Nephron (organoid): ENCODE data around the gene BANF2.

Experiments used
- H3K27ac Mint-ChIP-seq, 3 experiments: 2 replicates each; pipeline ENCODE4 v1.8.0; 2020; ENCODE audit warnings: mixed read lengths in 3 of 3, mild to moderate bottlenecking in 2 of 3, moderate library complexity in 1 of 3
- H3K27me3 Mint-ChIP-seq: 2 replicates; pipeline ENCODE4 v1.8.0; 2021; ENCODE audit warnings: low read depth, mild to moderate bottlenecking, moderate library complexity, mixed read lengths
- H3K36me3 Mint-ChIP-seq: 2 replicates; pipeline ENCODE4 v1.8.0; 2020; ENCODE audit warnings: low read depth, mixed read lengths
- H3K4me1 Mint-ChIP-seq: 2 replicates; pipeline ENCODE4 v1.8.0; 2020; ENCODE audit warnings: mixed read lengths
- H3K4me3 Mint-ChIP-seq, 3 experiments: 2 replicates each; pipeline ENCODE4 v1.8.0; 2020; ENCODE audit warnings: mild to moderate bottlenecking in 3 of 3, mixed read lengths in 3 of 3, moderate library complexity in 2 of 3
- H3K9me3 Mint-ChIP-seq: 2 replicates; pipeline ENCODE4 v1.8.0; 2020; ENCODE audit warnings: mixed read lengths
- CTCF ChIP-seq, 3 experiments: fragments of 200-600 bp; sonication (generic); IDR thresholded peaks; one replicate each; pipeline ENCODE4 v1.5.0; 2021; ENCODE audit warnings: antibody characterized with exemption in 3 of 3; ENCODE audit not compliant: unreplicated experiment in 3 of 3

BANF2 gene

GRCh38 chr20:17741220-17741619 is 41.5 kb downstream of the BANF2 start:
- no peak overlapping the region for H3K27ac Mint-ChIP-seq
- H3K4me3 Mint-ChIP-seq: no peak overlapping the region
- no peaks in the 10 kb centered on the region for H3K27me3 Mint-ChIP-seq
- H3K4me1 Mint-ChIP-seq: no peaks in the 10 kb centered on the region
- peaks cover 13% of the 10 kb centered on the region for H3K9me3 Mint-ChIP-seq
- H3K36me3 Mint-ChIP-seq: peaks cover 4% of the 10 kb centered on the region
- no peak for TF ChIP-seq CTCF (IDR thresholded peaks at IDR 0.05; ENCODE audit: unreplicated experiment in 3 of 3)

GRCh38 chr20:17742731-17743130 is 43.0 kb downstream of the BANF2 start:
- peaks cover 4% of the 10 kb centered on the region for H3K36me3 Mint-ChIP-seq
- H3K9me3 Mint-ChIP-seq: peaks cover 6% of the 10 kb centered on the region
- H3K27ac Mint-ChIP-seq: no peak overlapping the region
- H3K4me1 Mint-ChIP-seq: no peaks in the 10 kb centered on the region
- peaks cover 5% of the 10 kb centered on the region for H3K27me3 Mint-ChIP-seq
- H3K4me3 Mint-ChIP-seq: no peak overlapping the region
- no peak for TF ChIP-seq CTCF (IDR thresholded peaks at IDR 0.05; ENCODE audit: unreplicated experiment in 3 of 3)

- H3K36me3 Mint-ChIP-seq: no peaks in the 10 kb centered on the region
- H3K27me3 Mint-ChIP-seq: peaks cover 6% of the 10 kb centered on the region
- H3K27ac Mint-ChIP-seq: no peak overlapping the region
- no peak overlapping the region for H3K4me3 Mint-ChIP-seq
- TF ChIP-seq CTCF (IDR thresholded peaks at IDR 0.05; ENCODE audit: unreplicated experiment in 3 of 3): no peak
- no peaks in the 10 kb centered on the region for H3K9me3 Mint-ChIP-seq
- H3K4me1 Mint-ChIP-seq: no peaks in the 10 kb centered on the region
These were observed 43.9 kb downstream of the BANF2 start for GRCh38 chr20:17743677-17744076.

- Mint-ChIP-seq H3K36me3 (no peaks in the 10 kb centered on the region), H3K9me3 (no peaks in the 10 kb centered on the region), H3K27me3 (peaks cover 6% of the 10 kb centered on the region), H3K4me1 (peaks cover 5% of the 10 kb centered on the region), H3K4me3 (no peak overlapping the region), H3K27ac (no peak overlapping the region)
- no peak for TF ChIP-seq CTCF (IDR thresholded peaks at IDR 0.05; ENCODE audit: unreplicated experiment in 3 of 3)
These were observed 47.7 kb downstream of the BANF2 start for GRCh38 chr20:17747431-17747846.

GRCh38 chr20:17748279-17748678 is 48.5 kb downstream of the BANF2 start:
- Mint-ChIP-seq H3K9me3 (no peaks in the 10 kb centered on the region), H3K36me3 (no peaks in the 10 kb centered on the region), H3K4me1 (peaks cover 5% of the 10 kb centered on the region), H3K4me3 (no peak overlapping the region), H3K27me3 (peaks cover 10% of the 10 kb centered on the region), H3K27ac (no peak overlapping the region)
- no peak for TF ChIP-seq CTCF (IDR thresholded peaks at IDR 0.05; ENCODE audit: unreplicated experiment in 3 of 3)

GRCh38 chr20:17749626-17749977 is 49.8 kb downstream of the BANF2 start:
- Mint-ChIP-seq H3K27ac (no peak overlapping the region), H3K9me3 (no peaks in the 10 kb centered on the region)

More at GRCh38 chr20:17749626-17749977, 49.8 kb downstream of the BANF2 start:
- Mint-ChIP-seq H3K4me3 (no peak overlapping the region), H3K36me3 (no peaks in the 10 kb centered on the region), H3K4me1 (peaks cover 5% of the 10 kb centered on the region), H3K27me3 (peaks cover 16% of the 10 kb centered on the region)
- no peak for TF ChIP-seq CTCF (IDR thresholded peaks at IDR 0.05; ENCODE audit: unreplicated experiment in 3 of 3)
